BJ (cell line): Measurements from ENCODE around the gene GAB2. TPM values are rescaled to one million over a fixed set of nuclear protein-coding genes. Genes with fewer than 3 reads are reported as not detected.

ENCODE experiments used
- CTCF ChIA-PET: fragments of 350-600 bp; formaldehyde crosslinking; extraction: SDS; loops from one replicate; lab custom pipeline; 2021; ENCODE audit warnings: antibody characterized with exemption, inconsistent platforms; lab: Yijun Ruan, JAX
- POLR2A ChIA-PET: fragments of 300-600 bp; sonication (Branson Sonifier 250); formaldehyde crosslinking; extraction: SDS; loops from one replicate; lab custom pipeline; 2021; ENCODE audit warnings: antibody characterized with exemption; lab: Charles Lee
- DNase-seq: peaks from one replicate; pipeline ENCODE4 v3.0.0-alpha.2; 2011; ENCODE audit warnings: low read depth
- H3K27me3 ChIP-seq: 2 replicates; pipeline ENCODE4 v1.6.0; 2011; ENCODE audit warnings: low read length; ENCODE audit not compliant: control insufficient read depth, insufficient read depth
- H3K36me3 ChIP-seq: 2 replicates; pipeline ENCODE4 v1.5.1; 2011; ENCODE audit warnings: low read length; ENCODE audit not compliant: control insufficient read depth, insufficient read depth
- H3K4me3 ChIP-seq: 2 replicates; pipeline ENCODE4 v1.5.1; 2011; ENCODE audit warnings: low read depth, mild to moderate bottlenecking, control low read depth, low read length
- CTCF ChIP-seq: IDR thresholded peaks from 2 replicates; pipeline ENCODE4 v1.5.1; 2011; ENCODE audit warnings: low read depth, mild to moderate bottlenecking, control low read depth, inconsistent platforms, low read length, moderate library complexity; ENCODE audit not compliant: insufficient read depth
- polyA plus RNA-seq: library from polyadenylated mRNA; depleted of rRNA; stranded (reverse); fragments of >200 nt; gene quantifications from 2 replicates; pipeline ENCODE4 v1.2.3, GENCODE V29; 2011

GAB2 gene
- polyA plus RNA-seq, 1 experiment = 12.2 TPM

- peak overlapping the region; percentile 10; the same call in 1 of the 2 replicates for H3K4me3 ChIP-seq
- no peaks in the 10 kb centered on the region for H3K36me3 ChIP-seq
- ChIA-PET CTCF (interaction anchor here (0.6 to 1.2 kb wide), 3 partner anchors 10 to 214 kb away, joined by 3 read pairs; no protein-coding TSS in a partner anchor), POLR2A (no interaction called here)
- TF ChIP-seq CTCF = no peak
- no peaks in the 10 kb centered on the region for H3K27me3 ChIP-seq
- no peak for DNase-seq
Observed at GRCh38 chr11:78350646-78351165, 66.9 kb downstream of the GAB2 start.

- Histone ChIP-seq H3K27me3 (no peaks in the 10 kb centered on the region), H3K4me3 (peak overlapping the region; percentile 10), H3K36me3 (no peaks in the 10 kb centered on the region)
- ChIA-PET POLR2A (no interaction called here), CTCF (interaction anchor here (0.6 to 1.2 kb wide), 2 partner anchors 66 to 214 kb away, joined by 3 read pairs; no protein-coding TSS in a partner anchor)
- no peak for TF ChIP-seq CTCF
- DNase-seq = no peak
Observed at GRCh38 chr11:78350091-78350645, 67.5 kb downstream of the GAB2 start.

GRCh38 chr11:78349624-78350023, 68.0 kb downstream of the GAB2 start:
- no peaks in the 10 kb centered on the region for H3K27me3 ChIP-seq
- H3K36me3 ChIP-seq = no peaks in the 10 kb centered on the region
- TF ChIP-seq CTCF = no peak
- H3K4me3 ChIP-seq = no peak overlapping the region
- POLR2A ChIA-PET = no interaction called here
- CTCF ChIA-PET = interaction anchor here (1.2 to 1.5 kb wide), 2 partner anchors 66 to 68 kb away, joined by 3 read pairs; partner anchors contain the start of gene GAB2
- no peak for DNase-seq

- H3K36me3 ChIP-seq = no peaks in the 10 kb centered on the region
- ChIA-PET CTCF (interaction anchor here (1.5 kb wide), 1 partner anchor 68 kb away, joined by 3 read pairs; the partner anchor contains the start of gene GAB2), POLR2A (no interaction called here)
- no peak overlapping the region for H3K4me3 ChIP-seq
- DNase-seq = no peak
- H3K27me3 ChIP-seq = no peaks in the 10 kb centered on the region
- TF ChIP-seq CTCF = no peak
Observed at GRCh38 chr11:78349114-78349513, 68.5 kb downstream of the GAB2 start.

- no peak for DNase-seq
- Histone ChIP-seq H3K36me3 (no peaks in the 10 kb centered on the region), H3K4me3 (no peak overlapping the region), H3K27me3 (no peaks in the 10 kb centered on the region)
- ChIA-PET POLR2A (no interaction called here), CTCF (interaction anchor here (1.5 kb wide), 1 partner anchor 69 kb away, joined by 3 read pairs; the partner anchor contains the start of gene GAB2)
- no peak for TF ChIP-seq CTCF
Observed at GRCh38 chr11:78347956-78348355, 69.7 kb downstream of the GAB2 start.
